GM08714 (cell line): Measurements from ENCODE around the gene CAV3.

Source experiments
- H3K4me3 ChIP-seq: fragments of 200-500 bp; sonication (Bioruptor generic); 2 replicates; pipeline ENCODE4 v1.5.1; 2014; ENCODE audit warnings: mild to moderate bottlenecking, low read length, inconsistent platforms
- ZNF274 ChIP-seq: IDR thresholded peaks from 2 replicates; pipeline ENCODE4 v1.6.1; 2012; ENCODE audit warnings: mild to moderate bottlenecking, low read depth, low read length

The CAV3 gene

GRCh38 chr3:8743021-8743601 lies 9.5 kb downstream of the CAV3 start:
- no peak for TF ChIP-seq ZNF274
- H3K4me3 ChIP-seq: no peak overlapping the region

- TF ChIP-seq ZNF274: no peak
- H3K4me3 ChIP-seq: no peak overlapping the region
Observed at GRCh38 chr3:8743911-8744310, 10.3 kb downstream of the CAV3 start.

DNA sequence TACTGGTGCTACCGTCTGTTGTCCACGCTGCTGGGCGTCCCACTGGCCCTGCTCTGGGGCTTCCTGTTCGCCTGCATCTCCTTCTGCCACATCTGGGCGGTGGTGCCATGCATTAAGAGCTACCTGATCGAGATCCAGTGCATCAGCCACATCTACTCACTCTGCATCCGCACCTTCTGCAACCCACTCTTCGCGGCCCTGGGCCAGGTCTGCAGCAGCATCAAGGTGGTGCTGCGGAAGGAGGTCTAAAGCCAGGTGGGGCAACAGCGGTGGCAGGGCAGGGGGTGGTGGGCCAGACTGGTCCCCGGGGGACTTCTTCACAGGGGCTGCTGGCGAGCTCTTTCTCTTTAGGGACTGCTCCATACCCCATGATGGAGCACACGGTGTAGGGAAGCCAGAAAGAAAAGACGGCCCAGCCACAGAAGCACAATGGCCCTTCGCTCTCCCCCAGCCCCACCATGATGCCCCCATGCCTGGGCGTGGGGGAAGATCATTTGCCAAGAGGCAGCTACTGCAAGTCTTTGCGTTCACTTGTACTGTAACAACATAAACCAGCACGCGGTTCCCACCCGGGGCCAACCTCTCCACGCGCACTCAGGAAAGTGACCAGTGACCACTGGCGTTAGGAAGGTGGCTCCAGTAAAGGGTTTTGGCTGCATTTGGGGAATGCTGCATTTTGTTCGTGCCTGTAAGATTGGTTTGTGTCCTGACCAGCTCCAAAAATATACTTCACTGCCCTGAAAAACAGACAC lies 12.2 kb downstream of the CAV3 start:
- H3K4me3 ChIP-seq: no peak overlapping the region
- TF ChIP-seq ZNF274: no peak

- no peak for TF ChIP-seq ZNF274
- no peak overlapping the region for H3K4me3 ChIP-seq
Observed at GRCh38 chr3:8746780-8747345, 13.3 kb downstream of the CAV3 start.

- no peak overlapping the region for H3K4me3 ChIP-seq
- TF ChIP-seq ZNF274: no peak
Observed at GRCh38 chr3:8749316-8749715, 15.7 kb downstream of the CAV3 start.

GRCh38 chr3:8752832-8753231 lies 19.2 kb downstream of the CAV3 start:
- no peak overlapping the region for H3K4me3 ChIP-seq
- TF ChIP-seq ZNF274: no peak

DNA sequence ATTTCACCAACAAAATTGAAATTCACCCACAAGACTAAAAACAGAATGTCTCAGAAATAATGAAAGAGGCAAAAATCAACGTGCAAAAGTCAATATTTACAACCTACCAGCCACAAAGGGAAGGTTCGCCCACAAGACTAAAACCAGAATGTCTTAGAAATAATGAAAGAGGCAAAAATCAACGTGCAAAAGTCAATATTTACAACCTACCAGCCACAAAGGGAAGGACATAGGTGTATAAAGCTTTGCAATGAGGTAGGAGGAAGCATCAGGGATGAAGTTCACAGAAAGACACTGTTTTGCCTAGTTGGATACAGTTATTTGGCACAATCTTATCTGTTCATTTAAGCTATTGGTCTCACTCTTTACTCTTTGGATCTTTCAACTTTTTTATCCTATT lies 21.5 kb downstream of the CAV3 start:
- no peak for TF ChIP-seq ZNF274
- no peak overlapping the region for H3K4me3 ChIP-seq

DNA sequence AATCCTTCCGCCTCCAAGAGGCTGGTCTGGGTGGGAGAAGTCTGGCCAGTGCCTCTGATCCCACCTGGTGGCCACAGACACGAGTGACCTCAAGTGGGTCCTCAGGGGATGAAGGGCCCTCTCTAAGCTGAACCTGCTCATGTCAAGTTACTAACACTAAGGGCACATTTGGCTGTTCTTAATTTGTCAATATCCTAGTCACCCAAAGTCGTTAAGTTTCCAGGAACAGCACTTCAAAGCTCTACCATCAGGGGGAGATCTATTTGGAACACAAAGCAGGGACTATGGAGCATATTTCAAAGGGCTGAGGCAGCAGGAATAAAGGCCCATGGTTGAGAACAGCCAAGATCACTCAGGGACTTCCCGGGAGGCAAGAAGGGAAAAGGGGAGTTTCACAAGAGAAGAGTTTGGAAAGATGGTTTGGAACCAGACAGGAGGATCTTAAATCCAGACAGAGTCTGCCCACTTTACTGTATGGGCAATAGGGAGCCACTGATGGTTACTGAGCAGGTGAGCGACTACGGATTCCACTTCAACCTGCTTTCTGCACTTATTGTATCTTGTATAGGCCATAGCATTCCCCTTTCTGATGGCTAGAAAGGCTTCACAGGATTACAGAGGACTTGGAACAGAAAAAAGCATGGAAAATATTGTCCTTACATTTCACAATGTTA lies 22.1 kb downstream of the CAV3 start:
- H3K4me3 ChIP-seq: no peak overlapping the region

GRCh38 chr3:8756671-8757070 lies 23.1 kb downstream of the CAV3 start:
- no peak for TF ChIP-seq ZNF274
- H3K4me3 ChIP-seq: no peak overlapping the region

More for the DNA sequence above, 22.1 kb downstream of the CAV3 start:
- TF ChIP-seq ZNF274: no peak

DNA sequence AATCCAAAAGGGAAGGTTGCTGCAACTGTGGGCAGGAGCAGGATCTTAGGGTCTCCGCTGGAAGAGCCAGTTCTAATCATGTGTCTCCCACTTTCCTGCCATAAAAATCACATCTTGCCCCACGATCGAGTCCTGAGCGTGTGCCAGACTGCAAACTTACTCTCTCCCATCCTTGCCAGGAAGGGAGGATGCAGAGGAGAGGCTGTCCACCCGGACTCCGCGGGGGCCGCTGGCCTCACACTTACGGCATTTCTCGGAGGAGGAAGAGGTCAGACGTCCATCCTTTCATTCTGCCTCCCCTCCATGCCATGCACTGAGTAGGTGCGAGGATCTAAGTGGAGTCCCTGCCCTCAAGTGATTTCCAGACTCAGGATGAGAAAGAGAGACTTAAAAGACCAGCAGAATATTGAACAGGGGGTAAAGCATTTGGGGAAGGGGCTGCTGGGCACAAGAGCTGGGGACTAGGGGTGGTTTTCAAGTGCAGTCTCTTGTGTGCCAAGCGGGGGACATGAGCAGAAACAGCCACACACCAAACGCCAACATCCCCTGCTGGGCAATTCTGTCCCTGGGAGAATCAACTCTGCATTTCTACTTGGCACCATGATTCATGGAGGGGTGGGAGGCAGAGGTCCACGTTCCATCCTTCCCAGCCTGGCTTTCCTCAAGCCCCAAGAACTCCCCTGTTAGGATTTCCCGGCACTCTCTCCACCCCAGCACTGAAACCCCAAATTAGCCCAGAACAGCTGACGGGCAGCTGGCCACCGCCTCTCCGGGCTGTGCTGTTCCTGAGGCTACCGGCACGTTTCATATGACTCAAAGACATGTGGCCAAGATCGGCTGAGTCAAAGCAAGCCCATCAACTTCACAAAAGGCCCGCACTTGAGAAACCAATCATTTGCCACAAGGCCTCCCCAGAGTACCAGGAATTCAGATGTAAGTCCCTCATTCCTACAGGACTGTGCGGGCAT lies 24.2 kb downstream of the CAV3 start:
- H3K4me3 ChIP-seq: no peak overlapping the region
- TF ChIP-seq ZNF274: no peak

DNA sequence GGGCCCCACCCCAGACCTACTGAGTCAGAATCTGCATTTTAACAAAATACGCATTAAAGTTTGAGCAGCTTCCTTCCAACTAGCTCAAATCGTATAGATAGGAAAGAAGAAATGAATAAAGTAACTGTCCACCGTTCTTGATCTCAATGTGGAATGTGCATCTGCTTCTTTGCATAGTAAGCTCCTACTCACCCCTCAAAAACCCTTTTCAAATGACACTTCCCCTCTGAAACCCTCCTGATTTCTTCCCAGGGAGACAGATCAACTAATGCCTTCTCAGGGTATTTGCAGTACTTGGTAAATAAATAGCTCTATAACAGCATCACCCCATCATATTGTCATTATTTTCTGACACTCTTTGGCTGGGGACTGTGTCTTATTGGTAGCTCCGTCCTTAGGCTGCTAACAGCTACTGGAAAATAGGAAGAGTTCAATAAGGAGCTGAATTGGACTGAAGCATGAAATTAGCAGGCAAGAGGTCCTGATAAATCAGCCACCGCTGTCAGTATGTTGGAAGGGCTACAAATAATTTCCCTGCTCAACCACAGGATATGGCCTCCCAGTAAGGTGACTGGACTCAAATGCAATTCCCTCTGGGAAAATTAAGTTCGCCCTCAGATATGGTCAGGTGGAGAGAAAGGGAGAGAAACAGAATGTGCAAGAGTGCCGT lies 25.6 kb downstream of the CAV3 start:
- no peak overlapping the region for H3K4me3 ChIP-seq
- no peak for TF ChIP-seq ZNF274

GRCh38 chr3:8760091-8760490 lies 26.5 kb downstream of the CAV3 start:
- no peak overlapping the region for H3K4me3 ChIP-seq
- no peak for TF ChIP-seq ZNF274

DNA sequence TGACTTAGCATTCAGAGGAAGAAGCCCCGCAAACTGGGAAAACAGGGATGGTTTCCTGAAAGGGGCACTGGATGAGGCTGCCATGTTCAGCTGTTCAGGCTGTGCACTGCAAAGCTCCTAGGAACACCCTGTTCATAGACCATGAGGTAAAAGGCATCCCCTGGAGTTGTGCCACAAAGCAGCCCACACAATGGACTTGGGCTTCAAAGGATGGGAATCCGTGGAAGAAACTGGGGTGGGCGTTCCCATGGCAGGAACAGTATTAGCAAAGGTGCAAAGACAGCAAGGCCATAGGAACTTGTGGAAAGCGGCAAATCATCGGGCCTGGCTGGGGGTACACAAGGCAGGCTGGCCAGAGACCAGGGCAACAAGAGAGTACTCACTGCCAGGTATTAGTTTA lies 26.9 kb downstream of the CAV3 start:
- TF ChIP-seq ZNF274: no peak
- no peak overlapping the region for H3K4me3 ChIP-seq
